ENCODE data around the gene WAPL. TPM values are rescaled to one million over a fixed set of nuclear protein-coding genes. Genes with fewer than 3 reads are reported as not detected.

Gene WAPL
- total and polyA plus RNA-seq, 5 experiments from 2014 or later = 37.0 to 67.3 (median 42.1) TPM

DNA sequence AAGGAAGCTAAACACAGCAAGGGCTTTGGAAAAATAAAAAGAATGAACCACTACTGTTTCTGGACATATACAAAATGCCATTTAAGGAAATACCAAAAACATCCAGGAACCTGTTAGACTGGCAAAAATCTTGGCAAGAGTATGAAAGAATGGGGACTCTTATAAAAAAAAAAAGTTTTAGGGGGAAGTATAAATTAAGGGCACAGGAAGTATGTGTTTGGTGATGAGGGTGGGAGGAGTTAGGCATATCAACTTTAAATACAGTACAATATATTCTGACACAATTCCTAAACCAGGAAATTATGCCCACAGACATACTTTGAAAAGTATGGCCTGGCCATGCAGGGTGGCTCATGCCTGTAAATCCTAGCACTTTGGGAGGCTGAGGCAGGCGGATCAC is 74.2 kb downstream of the WAPL start:
- peaks cover 13 to 44% (median 33%) of the 10 kb centered on the region in 4 donors for H3K4me1 Mint-ChIP-seq
- ATAC-seq (no peak), DNase-seq (no peak)
- H3K27ac Mint-ChIP-seq = peak overlapping the region in 9 of 10 donors; percentile 30 to 75 (median 58)
- POLR2A ChIA-PET = interaction anchor here (0.7 to 0.8 kb wide), 3 partner anchors 12 to 36 kb away, joined by 3 to 5 read pairs (median 3); no protein-coding TSS in a partner anchor
- H3K36me3 Mint-ChIP-seq = peaks cover 0 to 90% (median 40%) of the 10 kb centered on the region in 3 donors
- H3K9me3 Mint-ChIP-seq = no peaks in the 10 kb centered on the region
- no peaks in the 10 kb centered on the region for H3K27me3 Mint-ChIP-seq
- H3K4me3 Mint-ChIP-seq = no peak overlapping the region

GRCh38 chr10:86446987-86447386 is 74.6 kb downstream of the WAPL start:
- no peak for DNase-seq
- H3K27me3 Mint-ChIP-seq = no peaks in the 10 kb centered on the region
- no peak overlapping the region for H3K4me3 Mint-ChIP-seq
- peaks cover 0 to 89% (median 38%) of the 10 kb centered on the region in 3 donors for H3K36me3 Mint-ChIP-seq
- H3K27ac Mint-ChIP-seq = peak overlapping the region in 8 of 10 donors; percentile 30 to 75 (median 59)
- peaks cover 13 to 44% (median 32%) of the 10 kb centered on the region in 4 donors for H3K4me1 Mint-ChIP-seq
- H3K9me3 Mint-ChIP-seq = no peaks in the 10 kb centered on the region
- ATAC-seq = no peak
- POLR2A ChIA-PET = interaction anchor here (0.7 to 0.8 kb wide), 2 partner anchors 12 to 21 kb away, joined by 3 to 5 read pairs; no protein-coding TSS in a partner anchor

DNA sequence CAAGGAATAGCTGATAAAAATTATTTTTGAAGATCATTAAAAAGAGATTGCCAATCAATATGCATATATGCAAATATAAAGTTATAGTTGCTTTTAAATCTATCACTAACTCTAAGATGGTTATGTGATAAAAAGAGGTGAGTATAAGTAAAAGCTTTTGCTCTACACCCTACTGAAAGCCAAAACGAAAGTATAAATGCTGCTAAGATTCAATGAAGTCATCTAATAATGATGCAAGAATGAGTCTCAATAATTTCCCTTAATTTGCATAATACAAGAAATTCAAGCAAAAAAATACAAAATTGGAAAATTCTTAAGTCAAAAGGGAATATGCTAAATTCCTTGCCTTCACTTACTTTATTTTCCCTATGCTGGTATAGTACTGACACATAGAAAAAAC is 75.2 kb downstream of the WAPL start:
- H3K4me3 Mint-ChIP-seq = no peak overlapping the region
- no peak for DNase-seq
- POLR2A ChIA-PET = no interaction called here
- H3K27me3 Mint-ChIP-seq = no peaks in the 10 kb centered on the region
- H3K36me3 Mint-ChIP-seq = peaks cover 2 to 89% (median 37%) of the 10 kb centered on the region in 3 donors
- no peak for ATAC-seq
- peak overlapping the region in 3 of 10 donors; percentile 6 to 46 (median 14) for H3K27ac Mint-ChIP-seq
- no peaks in the 10 kb centered on the region for H3K9me3 Mint-ChIP-seq
- peaks cover 14 to 43% (median 31%) of the 10 kb centered on the region in 4 donors for H3K4me1 Mint-ChIP-seq

DNA sequence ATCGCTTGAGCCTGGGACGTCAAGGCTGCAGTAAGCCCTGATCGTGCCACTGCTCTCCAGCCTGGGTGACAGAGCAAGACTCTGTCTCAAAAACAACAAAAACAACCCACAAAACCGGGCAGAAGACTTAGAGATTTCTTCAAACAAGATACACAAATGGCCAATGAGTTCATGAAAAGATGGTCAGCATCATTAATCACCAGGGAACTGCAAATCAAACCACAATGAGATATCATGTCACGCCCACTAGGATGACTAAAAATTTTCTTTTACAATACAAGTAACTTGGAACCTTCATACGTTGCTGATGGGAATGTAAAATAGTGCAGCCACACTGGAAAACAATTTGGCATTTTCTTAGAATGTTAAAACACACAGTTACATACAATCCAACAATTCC is 77.7 kb downstream of the WAPL start:
- DNase-seq (no peak), ATAC-seq (no peak)
- Mint-ChIP-seq H3K4me1 (peaks cover 19 to 40% (median 33%) of the 10 kb centered on the region in 4 donors), H3K27ac (no peak overlapping the region), H3K36me3 (peaks cover 6 to 87% (median 20%) of the 10 kb centered on the region in 3 donors), H3K9me3 (no peaks in the 10 kb centered on the region), H3K27me3 (no peaks in the 10 kb centered on the region), H3K4me3 (no peak overlapping the region)
- POLR2A ChIA-PET = no interaction called here

GRCh38 chr10:86443069-86443468 is 78.5 kb downstream of the WAPL start:
- Mint-ChIP-seq H3K4me1 (peaks cover 19 to 34% (median 30%) of the 10 kb centered on the region in 4 donors), H3K27me3 (no peaks in the 10 kb centered on the region), H3K36me3 (peaks cover 6 to 89% (median 20%) of the 10 kb centered on the region in 3 donors), H3K27ac (peak overlapping the region in 1 of 10 donors; percentile 14), H3K9me3 (no peaks in the 10 kb centered on the region), H3K4me3 (no peak overlapping the region)
- DNase-seq = no peak
- ATAC-seq = no peak
- POLR2A ChIA-PET = no interaction called here

DNA sequence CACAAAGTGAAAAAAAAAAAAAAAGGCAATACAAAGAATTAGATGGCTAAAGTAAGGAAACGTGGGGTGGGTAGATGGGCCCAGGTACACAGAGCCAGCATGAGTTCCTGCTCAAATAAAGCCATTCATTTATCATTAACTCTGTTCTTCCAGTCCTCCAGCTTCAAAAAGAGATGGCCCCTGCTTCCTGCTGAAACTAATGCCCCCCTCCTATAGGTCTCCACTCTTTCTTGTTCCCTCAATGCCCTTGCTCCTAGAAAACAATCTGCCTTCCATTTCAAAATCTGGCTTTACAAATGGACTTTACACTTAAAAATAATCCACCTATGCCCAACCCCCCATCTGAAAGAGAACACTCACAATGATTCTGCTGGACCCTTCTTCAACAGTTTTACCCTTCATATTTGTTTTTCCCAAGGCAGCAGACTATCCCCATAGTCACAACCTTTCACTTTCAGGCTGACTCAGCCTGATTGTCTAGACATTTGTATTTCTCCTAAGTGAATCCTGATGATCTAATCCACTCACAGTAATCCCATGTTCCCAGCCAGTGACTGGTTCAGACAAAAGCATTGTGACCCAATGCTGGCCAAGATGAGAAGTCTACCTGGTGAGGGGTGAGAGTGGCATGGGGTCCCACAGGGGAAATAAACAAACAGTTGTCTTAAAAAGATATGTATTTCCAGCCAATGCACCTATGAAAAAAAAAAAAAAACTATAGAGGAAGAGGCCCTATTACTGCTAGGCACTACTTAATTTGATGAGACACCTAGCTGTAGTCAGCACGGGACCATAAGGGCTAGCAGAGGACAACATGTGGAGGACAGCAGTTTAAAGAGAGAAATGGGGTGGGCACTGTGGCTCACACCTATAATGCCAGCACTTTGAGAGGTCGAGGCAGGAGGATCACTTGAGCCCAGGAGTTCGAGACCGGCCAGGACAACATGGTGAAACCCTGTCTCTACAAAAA is 80.4 kb downstream of the WAPL start:
- Mint-ChIP-seq H3K27ac (peak overlapping the region in 8 of 10 donors; percentile 8 to 88 (median 52)), H3K4me3 (peak overlapping the region in 1 of 10 donors; percentile 58), H3K9me3 (no peaks in the 10 kb centered on the region), H3K36me3 (peaks cover 9 to 93% (median 25%) of the 10 kb centered on the region in 3 donors), H3K4me1 (peaks cover 14 to 25% (median 21%) of the 10 kb centered on the region in 4 donors), H3K27me3 (no peaks in the 10 kb centered on the region)
- POLR2A ChIA-PET = no interaction called here
- ATAC-seq (no peak), DNase-seq (no peak)

DNA sequence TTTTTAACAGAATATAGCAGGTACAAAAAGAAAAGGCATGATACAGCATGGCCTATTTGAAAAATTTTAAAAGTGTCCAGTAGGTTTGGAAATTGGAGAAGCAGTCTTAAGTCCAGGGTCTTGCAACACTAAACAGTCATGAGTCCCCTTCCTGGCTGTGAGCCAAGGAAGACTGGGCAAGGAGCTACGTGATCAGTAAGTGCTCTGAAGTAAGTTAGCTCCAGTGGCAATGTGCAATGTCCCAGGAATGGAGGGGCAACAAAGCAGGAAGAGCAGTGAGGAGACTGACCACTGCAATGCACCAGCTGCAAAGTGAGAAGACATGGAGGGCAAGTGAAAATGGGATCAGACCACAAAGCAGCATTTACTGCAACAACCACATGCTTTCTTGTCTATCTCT is 82.0 kb downstream of the WAPL start:
- POLR2A ChIA-PET = interaction anchor here (1.8 kb wide), 1 partner anchor 39 kb away, joined by 4 read pairs; no protein-coding TSS in a partner anchor
- Mint-ChIP-seq H3K4me1 (peaks cover 13 to 25% (median 18%) of the 10 kb centered on the region in 4 donors), H3K27me3 (no peaks in the 10 kb centered on the region), H3K27ac (peak overlapping the region; percentile 7 to 92 (median 52)), H3K4me3 (peak overlapping the region in 1 of 10 donors; percentile 16), H3K9me3 (no peaks in the 10 kb centered on the region), H3K36me3 (peaks cover 9 to 87% (median 22%) of the 10 kb centered on the region in 3 donors)
- DNase-seq (no peak), ATAC-seq (no peak)

DNA sequence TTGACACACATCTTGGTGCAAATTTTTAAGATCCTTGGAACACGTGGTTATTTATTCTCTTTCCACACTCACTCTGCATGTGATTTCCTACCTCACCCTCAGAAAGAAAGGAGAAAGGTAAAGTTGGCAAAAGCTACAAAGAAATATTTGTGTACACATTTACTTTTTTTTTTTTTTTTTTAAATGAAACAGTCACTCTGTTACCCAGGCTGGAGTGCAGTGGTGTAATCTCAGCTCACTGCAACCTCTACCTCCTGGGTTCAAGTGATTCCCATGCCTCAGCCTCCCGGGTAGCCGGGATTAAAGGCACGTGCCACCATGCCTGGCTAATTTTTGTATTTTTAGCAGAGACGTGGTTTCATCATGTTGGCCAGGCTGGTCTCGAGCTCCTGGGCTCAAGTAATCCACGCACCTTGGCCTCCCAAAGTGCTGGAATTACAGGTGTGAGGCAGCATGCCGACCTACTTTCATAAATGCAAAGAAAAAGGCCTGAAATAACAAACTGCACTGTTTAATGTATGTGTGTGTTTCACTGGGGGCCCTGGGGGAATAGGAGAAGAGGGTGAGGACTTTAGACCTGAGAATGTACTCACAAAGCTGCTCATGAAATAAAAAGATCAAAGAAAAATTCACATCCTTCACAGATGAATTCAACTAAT is 83.4 kb downstream of the WAPL start:
- no peak overlapping the region for H3K4me3 Mint-ChIP-seq
- peaks cover 9 to 74% (median 22%) of the 10 kb centered on the region in 3 donors for H3K36me3 Mint-ChIP-seq
- POLR2A ChIA-PET = interaction anchor here (0.9 to 1.8 kb wide), 2 partner anchors 38 kb away, joined by 3 to 4 read pairs; no protein-coding TSS in a partner anchor
- no peak for DNase-seq
- H3K27ac Mint-ChIP-seq = peak overlapping the region in 8 of 10 donors; percentile 7 to 79 (median 64)
- no peak for ATAC-seq
- no peaks in the 10 kb centered on the region for H3K27me3 Mint-ChIP-seq
- H3K4me1 Mint-ChIP-seq = peaks cover 13 to 25% (median 18%) of the 10 kb centered on the region in 4 donors
- H3K9me3 Mint-ChIP-seq = no peaks in the 10 kb centered on the region

DNA sequence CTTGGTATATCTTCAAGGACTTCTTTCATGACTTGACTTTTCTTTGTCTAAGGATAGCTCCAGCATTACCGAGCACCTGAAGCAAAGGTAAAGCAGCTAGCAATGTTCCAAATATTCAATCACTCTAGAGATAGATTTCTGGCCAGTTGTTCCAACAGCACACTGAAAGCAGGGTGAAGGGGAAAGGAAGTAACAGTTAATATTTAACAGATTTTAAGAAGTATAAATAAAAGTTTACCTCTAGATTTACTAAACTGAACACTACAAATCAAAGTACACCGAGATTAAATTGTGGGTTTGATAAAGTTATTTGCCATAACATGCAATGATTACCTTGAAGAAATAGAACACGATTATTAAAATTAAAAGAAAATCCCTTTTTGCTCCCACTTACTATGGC is 84.1 kb downstream of the WAPL start:
- no peak overlapping the region for H3K4me3 Mint-ChIP-seq
- peak overlapping the region in 1 of 10 donors; percentile 79 for H3K27ac Mint-ChIP-seq
- H3K36me3 Mint-ChIP-seq = peaks cover 9 to 66% (median 22%) of the 10 kb centered on the region in 3 donors
- no peaks in the 10 kb centered on the region for H3K9me3 Mint-ChIP-seq
- POLR2A ChIA-PET = interaction anchor here (0.9 kb wide), 1 partner anchor 37 kb away, joined by 3 read pairs; no protein-coding TSS in a partner anchor
- DNase-seq (no peak), ATAC-seq (no peak)
- no peaks in the 10 kb centered on the region for H3K27me3 Mint-ChIP-seq
- H3K4me1 Mint-ChIP-seq = peaks cover 13 to 25% (median 18%) of the 10 kb centered on the region in 4 donors

DNA sequence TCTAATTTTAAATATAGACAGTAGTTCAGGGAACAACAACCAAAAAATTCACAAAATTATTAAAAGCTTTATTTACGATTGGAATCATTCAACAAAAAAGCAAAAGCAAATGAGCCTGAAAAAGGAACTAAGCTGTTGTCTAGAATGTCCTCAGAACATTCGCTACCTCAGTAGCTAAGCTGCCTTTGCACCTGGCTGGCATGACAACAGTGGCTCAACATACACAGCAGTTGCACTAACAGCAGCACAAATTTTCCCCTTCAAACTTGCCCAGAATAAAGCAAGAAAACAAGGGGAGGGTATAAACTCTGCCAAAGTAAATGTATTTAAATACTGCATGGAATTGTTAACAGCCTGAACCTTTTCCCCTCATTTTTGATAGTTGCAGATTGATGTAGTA is 84.6 kb downstream of the WAPL start:
- no peak overlapping the region for H3K4me3 Mint-ChIP-seq
- H3K9me3 Mint-ChIP-seq = no peaks in the 10 kb centered on the region
- DNase-seq (no peak), ATAC-seq (no peak)
- POLR2A ChIA-PET = no interaction called here
- H3K27ac Mint-ChIP-seq = no peak overlapping the region
- H3K4me1 Mint-ChIP-seq = peaks cover 13 to 25% (median 18%) of the 10 kb centered on the region in 4 donors
- H3K27me3 Mint-ChIP-seq = no peaks in the 10 kb centered on the region
- peaks cover 9 to 62% (median 22%) of the 10 kb centered on the region in 3 donors for H3K36me3 Mint-ChIP-seq

GRCh38 chr10:86434656-86435055 is 86.9 kb downstream of the WAPL start:
- H3K36me3 Mint-ChIP-seq = peaks cover 4 to 43% (median 14%) of the 10 kb centered on the region in 3 donors
- POLR2A ChIA-PET = no interaction called here
- DNase-seq (no peak), ATAC-seq (no peak)
- H3K27ac Mint-ChIP-seq = peak overlapping the region in 2 of 10 donors; percentile 11 to 19
- H3K27me3 Mint-ChIP-seq = no peaks in the 10 kb centered on the region
- no peaks in the 10 kb centered on the region for H3K9me3 Mint-ChIP-seq
- H3K4me3 Mint-ChIP-seq = no peak overlapping the region
- H3K4me1 Mint-ChIP-seq = peaks cover 4 to 7% (median 5%) of the 10 kb centered on the region in 4 donors

DNA sequence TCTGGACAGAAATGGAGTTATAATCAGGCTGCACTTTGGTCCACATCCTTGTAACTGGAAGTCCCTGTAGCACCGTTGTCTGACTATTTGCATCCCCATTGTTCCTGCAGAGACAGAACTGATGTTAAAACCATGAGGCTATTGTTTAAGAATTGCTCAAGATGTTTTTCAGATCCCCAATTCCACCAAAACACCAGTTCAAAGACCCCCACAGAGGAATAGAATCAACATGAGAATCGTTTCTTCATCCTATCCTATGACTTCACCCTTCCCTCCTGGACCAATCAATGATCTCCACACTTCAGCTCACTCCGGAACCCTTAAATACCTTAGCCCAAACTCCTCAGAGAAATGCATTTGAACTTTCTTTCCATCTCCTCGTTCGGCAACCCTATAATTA is 97.9 kb downstream of the WAPL start:
- Mint-ChIP-seq H3K4me1 (peaks cover 4 to 8% (median 6%) of the 10 kb centered on the region in 4 donors), H3K36me3 (no peaks in the 10 kb centered on the region), H3K9me3 (no peaks in the 10 kb centered on the region), H3K4me3 (no peak overlapping the region), H3K27ac (no peak overlapping the region), H3K27me3 (peaks cover 0 to 5% (median 0%) of the 10 kb centered on the region in 5 donors)
- POLR2A ChIA-PET = no interaction called here
- ATAC-seq (no peak), DNase-seq (no peak)
